Neuronal stem cell (in vitro differentiated cells): ENCODE measurements around the gene C2orf92.

Experiments
- DNase-seq: peaks from one replicate; pipeline ENCODE4 v3.0.0-alpha.2; 2013; ENCODE audit warnings: low spot score
- H2AFZ ChIP-seq: one replicate; pipeline ENCODE4 v1.6.1; 2013; ENCODE audit warnings: mild to moderate bottlenecking, low read length, inconsistent platforms
- H2AK5ac ChIP-seq: 2 replicates; pipeline ENCODE4 v1.6.1; 2013; ENCODE audit warnings: low read depth, mild to moderate bottlenecking, inconsistent platforms, low read length, moderate library complexity, mixed read lengths
- H2BK120ac ChIP-seq: 2 replicates; pipeline ENCODE4 v1.6.1; 2013; ENCODE audit warnings: low read depth, mild to moderate bottlenecking, inconsistent platforms, low read length, moderate library complexity, mixed read lengths
- H2BK12ac ChIP-seq: one replicate; pipeline ENCODE4 v1.6.1; 2013; ENCODE audit warnings: low read length, inconsistent platforms
- H2BK15ac ChIP-seq: 2 replicates; pipeline ENCODE4 v1.6.1; 2013; ENCODE audit warnings: mild to moderate bottlenecking, low read length, inconsistent platforms, mixed read lengths
- H2BK5ac ChIP-seq: one replicate; pipeline ENCODE4 v1.6.1; 2013; ENCODE audit warnings: inconsistent platforms, mild to moderate bottlenecking, low read length, moderate library complexity
- H3K14ac ChIP-seq: one replicate; pipeline ENCODE4 v1.6.1; 2013; ENCODE audit warnings: low read length, inconsistent platforms
- H3K18ac ChIP-seq: 2 replicates; pipeline ENCODE4 v1.6.1; 2013; ENCODE audit warnings: low read length, inconsistent platforms
- H3K23ac ChIP-seq: 2 replicates; pipeline ENCODE4 v1.6.1; 2013; ENCODE audit warnings: low read depth, mild to moderate bottlenecking, mixed read lengths, low read length, inconsistent platforms; ENCODE audit not compliant: poor library complexity
- H3K27ac ChIP-seq: replicated peaks from 3 replicates; pipeline ENCODE4 v1.5.1; 2013; ENCODE audit warnings: low read length, inconsistent platforms
- H3K27me3 ChIP-seq, 3 experiments: 2 replicates each; pipeline ENCODE4 v1.6.1; 2013; ENCODE audit warnings: low read length in 3 of 3, mild to moderate bottlenecking in 2 of 3, inconsistent platforms in 1 of 3, low read depth in 1 of 3, mixed read lengths in 1 of 3, moderate library complexity in 1 of 3; ENCODE audit not compliant: control insufficient read depth in 3 of 3, insufficient read depth in 3 of 3
- H3K36me3 ChIP-seq, 2 donors: replicated peaks in 1 of 2; 2 replicates each; pipeline ENCODE4 v1.6.1; 2013; ENCODE audit warnings: low read length in 2 of 2; ENCODE audit not compliant: control insufficient read depth in 2 of 2, insufficient read depth in 2 of 2
- H3K4ac ChIP-seq: 2 replicates; pipeline ENCODE4 v1.6.1; 2013; ENCODE audit warnings: inconsistent platforms, mild to moderate bottlenecking, low read length, moderate library complexity
- H3K4me1 ChIP-seq, 2 donors: 1 replicate in 1 of 2; 2 replicates in 1 of 2; pipeline ENCODE4 v1.6.1; 2013; ENCODE audit warnings: low read length in 2 of 2, low read depth in 1 of 2; ENCODE audit not compliant: control insufficient read depth in 2 of 2, insufficient read depth in 1 of 2
- H3K4me2 ChIP-seq: one replicate; pipeline ENCODE4 v1.6.1; 2013; ENCODE audit warnings: mild to moderate bottlenecking, low read length, inconsistent platforms; ENCODE audit not compliant: insufficient read depth, poor library complexity, severe bottlenecking
- H3K4me3 ChIP-seq, 2 donors: 2 replicates each; pipeline ENCODE4 v1.5.1; 2013; ENCODE audit warnings: low read length in 2 of 2, mild to moderate bottlenecking in 2 of 2, inconsistent platforms in 1 of 2, moderate library complexity in 1 of 2
- H3K79me1 ChIP-seq: one replicate; pipeline ENCODE4 v1.6.1; 2013; ENCODE audit warnings: low read depth, mild to moderate bottlenecking, inconsistent platforms, low read length, moderate library complexity
- H3K9ac ChIP-seq: one replicate; pipeline ENCODE4 v1.6.1; 2013; ENCODE audit warnings: mild to moderate bottlenecking, low read depth, low read length, inconsistent platforms; ENCODE audit not compliant: poor library complexity
- H3K9me3 ChIP-seq, 2 donors: replicated peaks in 1 of 2; 2 replicates each; pipeline versions ENCODE3 to v1.6.1; 2013; ENCODE audit warnings: low read length in 2 of 2, mild to moderate bottlenecking in 2 of 2, inconsistent platforms in 1 of 2, low read depth in 1 of 2, mixed read lengths in 1 of 2, moderate library complexity in 1 of 2; ENCODE audit not compliant: control insufficient read depth in 2 of 2, insufficient read depth in 1 of 2
- H4K8ac ChIP-seq: one replicate; pipeline ENCODE4 v1.6.1; 2013; ENCODE audit warnings: low read depth, mild to moderate bottlenecking, inconsistent platforms, low read length, moderate library complexity
- H4K91ac ChIP-seq: one replicate; pipeline ENCODE4 v1.6.1; 2013; ENCODE audit warnings: low read length, low read depth, mild to moderate bottlenecking, inconsistent platforms; ENCODE audit not compliant: poor library complexity
- WGBS, 2 donors: extraction: QIAGEN DNeasy Blood & Tissue Kit; methylation state at CpG; one replicate each; pipeline ENCODE4 v1.1.7; 2013; ENCODE audit warnings: missing lambda C conversion rate in 2 of 2, mixed read lengths in 1 of 2; ENCODE audit not compliant: insufficient read length in 2 of 2, insufficient replicate concordance in 1 of 2; ENCODE audit errors: extremely low coverage in 2 of 2; 5-methylcytosine and 5-hydroxymethylcytosine counted together

The C2orf92 gene

DNA sequence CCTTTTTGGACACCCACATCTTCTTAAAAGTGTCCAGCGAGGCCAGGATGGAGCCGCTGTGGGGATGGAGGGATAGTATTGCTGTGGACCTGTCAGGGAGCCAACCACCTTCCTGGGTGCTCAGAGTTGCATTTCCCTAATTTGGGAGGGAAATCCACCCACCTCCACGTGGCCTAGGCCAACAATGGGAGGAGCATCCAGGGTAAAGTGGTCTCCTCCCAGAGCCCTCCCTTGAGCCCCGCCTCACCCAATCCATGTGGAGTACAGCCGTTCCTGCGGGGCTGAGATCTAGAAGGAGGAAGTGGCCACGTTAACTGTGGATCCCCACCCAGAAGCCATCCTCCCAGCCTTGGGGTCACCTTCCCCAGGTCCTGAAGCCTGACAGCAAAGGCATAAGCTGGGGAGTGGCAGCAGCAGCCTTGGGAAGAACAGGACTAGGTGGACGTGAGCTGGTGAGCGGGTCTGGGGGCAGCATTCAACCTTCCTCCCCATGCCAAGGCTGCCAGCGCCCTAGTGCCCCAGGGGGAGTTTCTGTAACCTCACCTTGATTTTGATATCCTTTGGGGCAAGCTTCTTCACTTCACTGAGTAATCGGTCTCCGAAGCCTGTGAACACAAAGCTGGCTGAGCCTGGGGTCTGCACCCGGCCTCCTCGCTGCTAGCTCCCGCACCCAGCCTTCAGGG, 12.5 kb upstream of the C2orf92 start:
- H3K36me3 ChIP-seq: peaks cover 47 to 72% of the 10 kb centered on the region in 2 donors
- no peak overlapping the region for H3K14ac ChIP-seq
- WGBS, 2 donors: no CpG with 5 or more reads among the region's 15 CpGs

DNA sequence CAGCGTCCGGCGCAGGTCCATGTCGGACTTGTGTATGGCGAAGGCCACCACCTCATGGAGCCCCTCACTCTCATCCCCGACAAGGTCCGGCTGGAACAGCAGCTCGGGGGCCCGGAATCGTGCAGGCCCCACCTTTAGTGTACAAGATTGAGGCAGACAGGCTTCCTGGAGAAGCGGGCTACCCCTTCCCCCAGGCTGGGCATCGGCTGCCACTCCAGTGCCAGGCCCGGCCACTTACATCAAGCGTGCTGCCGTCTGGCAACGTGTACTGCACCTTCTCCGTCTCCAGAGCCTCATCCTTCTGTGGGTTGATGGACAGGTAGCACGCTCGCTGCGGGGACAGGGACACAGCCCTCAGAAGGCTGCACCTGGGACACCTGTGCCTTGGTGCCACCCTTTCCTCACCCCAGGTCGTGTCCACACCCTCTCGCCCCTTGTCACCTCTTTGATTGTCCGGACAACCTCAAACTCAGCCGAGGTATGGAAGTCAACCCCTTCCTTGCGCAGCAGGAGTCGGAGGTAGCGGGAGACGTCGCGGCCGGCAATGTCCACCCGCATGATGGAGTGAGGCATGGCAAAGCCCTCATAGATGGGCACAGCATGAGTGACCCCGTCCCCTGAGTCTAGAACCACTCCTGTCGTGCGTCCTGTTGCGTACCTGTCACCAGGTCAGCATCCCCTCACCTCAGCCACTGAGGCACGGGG, 11.4 kb upstream of the C2orf92 start:
- Histone ChIP-seq H3K27me3 (no peaks in the 10 kb centered on the region), H3K23ac (peak overlapping the region; percentile 44), H3K27ac (no peak overlapping the region), H3K9ac (no peak overlapping the region), H3K18ac (no peak overlapping the region), H3K4me2 (no peak overlapping the region), H3K4ac (no peak overlapping the region), H2BK15ac (no peak overlapping the region), H2BK5ac (no peak overlapping the region), H2AFZ (no peak overlapping the region), H3K4me3 (peak overlapping the region in 1 of 2 donors; percentile 23), H2BK120ac (no peak overlapping the region), H3K14ac (no peak overlapping the region), H3K79me1 (peaks cover 21% of the 10 kb centered on the region), H4K8ac (no peak overlapping the region), H4K91ac (no peak overlapping the region), H3K4me1 (peaks cover 8 to 12% of the 10 kb centered on the region in 2 donors), H3K9me3 (peaks cover 13 to 20% of the 10 kb centered on the region in 2 donors), H3K36me3 (peaks cover 47 to 72% of the 10 kb centered on the region in 2 donors), H2BK12ac (no peak overlapping the region), H2AK5ac (no peak overlapping the region)
- no CpG with 5 or more reads among the region's 37 CpGs for WGBS, 2 donors
- no peak for DNase-seq

More for the DNA sequence above, 12.5 kb upstream of the C2orf92 start:
- no peak for DNase-seq
- Histone ChIP-seq H3K4me1 (peaks cover 3% of the 10 kb centered on the region in 2 donors), H3K4ac (no peak overlapping the region), H3K23ac (peak overlapping the region; percentile 23), H2BK12ac (peak overlapping the region; percentile 16), H2BK15ac (no peak overlapping the region), H3K18ac (no peak overlapping the region), H3K4me2 (no peak overlapping the region), H2BK5ac (peak overlapping the region; percentile 42), H3K27me3 (no peaks in the 10 kb centered on the region), H4K91ac (no peak overlapping the region), H3K27ac (no peak overlapping the region), H2AFZ (no peak overlapping the region), H3K9ac (no peak overlapping the region), H2AK5ac (no peak overlapping the region), H2BK120ac (no peak overlapping the region), H4K8ac (no peak overlapping the region), H3K79me1 (peaks cover 19% of the 10 kb centered on the region), H3K9me3 (peaks cover 13 to 20% of the 10 kb centered on the region in 2 donors), H3K4me3 (no peak overlapping the region)

DNA sequence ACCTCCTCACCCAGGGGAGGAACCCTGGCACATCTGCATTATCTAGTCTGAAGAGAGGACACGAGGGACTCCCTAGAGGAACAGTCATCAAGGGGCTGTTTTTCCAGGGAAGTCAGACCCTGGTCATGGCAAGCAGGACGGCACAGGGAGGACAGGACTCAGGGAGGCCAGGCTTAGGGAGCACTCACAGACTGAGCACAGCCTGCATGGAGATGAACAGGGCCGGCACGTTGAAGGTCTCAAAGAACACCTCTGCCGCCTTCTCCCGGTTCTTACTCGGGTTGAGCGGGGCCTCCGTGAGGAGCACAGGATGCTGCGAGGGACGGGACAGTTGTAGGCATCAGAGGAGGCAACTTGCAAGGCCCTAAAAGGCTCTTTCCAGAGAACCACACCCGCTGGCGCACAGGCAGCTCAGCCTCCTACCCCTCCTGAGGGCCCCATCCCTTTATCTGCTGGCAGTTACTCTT, 10.8 kb upstream of the C2orf92 start:
- Histone ChIP-seq H3K18ac (no peak overlapping the region), H4K91ac (no peak overlapping the region), H2BK5ac (no peak overlapping the region), H3K4ac (no peak overlapping the region), H2BK120ac (no peak overlapping the region), H4K8ac (no peak overlapping the region), H3K27ac (no peak overlapping the region), H2AFZ (no peak overlapping the region), H3K23ac (no peak overlapping the region), H3K36me3 (peaks cover 47 to 72% of the 10 kb centered on the region in 2 donors), H2AK5ac (no peak overlapping the region), H3K4me2 (no peak overlapping the region), H3K79me1 (peaks cover 23% of the 10 kb centered on the region), H2BK12ac (no peak overlapping the region), H3K27me3 (no peaks in the 10 kb centered on the region), H3K9me3 (peaks cover 13 to 15% of the 10 kb centered on the region in 2 donors), H3K4me1 (peaks cover 8 to 12% of the 10 kb centered on the region in 2 donors), H3K14ac (no peak overlapping the region), H3K4me3 (no peak overlapping the region), H2BK15ac (no peak overlapping the region), H3K9ac (no peak overlapping the region)
- DNase-seq: no peak
- no CpG with 5 or more reads among the region's 13 CpGs for WGBS, 2 donors
